Measurements from ENCODE around the gene ATG9B.

- no peak for TF ChIP-seq CTCF (IDR thresholded peaks at IDR 0.05 in 8 of 11, conservative IDR thresholded peaks at IDR 0.05 in 3 of 11)
- no peak for TF ChIP-seq POLR2A (IDR thresholded peaks at IDR 0.05)
Measured at GRCh38 chr7:151038951-151039849, 14.9 kb upstream of the ATG9B start.
